Measurements from ENCODE around the gene HTRA3.

- TF ChIP-seq POLR2AphosphoS5 (IDR thresholded peaks at IDR 0.05; ENCODE audit: low read depth) (no peak), CTCF (IDR thresholded peaks at IDR 0.05; ENCODE audit: insufficient read depth, low read length) (no peak), REST (IDR thresholded peaks at IDR 0.05; ENCODE audit: insufficient replicate concordance, low read depth) (no peak), GABPA (IDR thresholded peaks at IDR 0.05; ENCODE audit: low read depth) (no peak)
These were observed 30.3 kb upstream of the HTRA3 start for GRCh38 chr4:8239226-8239625.
